Endothelial cell of umbilical vein (primary cell): ENCODE measurements around the gene SEMA4B.

Source experiments
- CTCF ChIP-seq, 2 donors: IDR thresholded peaks; 1 replicate in 1 of 2; 2 replicates in 1 of 2; pipeline ENCODE4 v1.5.1; 2011; ENCODE audit warnings: low read length in 2 of 2, mild to moderate bottlenecking in 2 of 2, moderate library complexity in 2 of 2, control low read depth in 1 of 2, inconsistent platforms in 1 of 2, low read depth in 1 of 2; ENCODE audit not compliant: insufficient read depth in 1 of 2; ENCODE audit errors: extremely low read depth in 1 of 2
- EZH2 ChIP-seq: IDR thresholded peaks from 2 replicates; pipeline ENCODE4 v1.6.1; 2012; ENCODE audit warnings: borderline replicate concordance, low read depth, mild to moderate bottlenecking, moderate library complexity, low read length, inconsistent platforms; ENCODE audit not compliant: severe bottlenecking
- FOS ChIP-seq: IDR thresholded peaks from 2 replicates; pipeline ENCODE4 v1.6.1; 2011; ENCODE audit warnings: mild to moderate bottlenecking, low read length, moderate library complexity, borderline replicate concordance; ENCODE audit not compliant: insufficient read depth
- MYC ChIP-seq: IDR thresholded peaks from one replicate; pipeline ENCODE4 v1.6.1; 2011; ENCODE audit warnings: mild to moderate bottlenecking, low read depth, low read length
- POLR2A ChIP-seq: IDR thresholded peaks from 2 replicates; pipeline ENCODE4 v1.6.1; 2012; ENCODE audit warnings: low read depth, mild to moderate bottlenecking, control low read depth, low read length
- POLR2AphosphoS5 ChIP-seq: IDR thresholded peaks from 2 replicates; pipeline ENCODE4 v1.6.1; 2012; ENCODE audit warnings: low read depth, mild to moderate bottlenecking, control low read depth, low read length, moderate library complexity; ENCODE audit not compliant: insufficient read depth
- TF ChIP-seq, protein P1 (sequence below): IDR thresholded peaks from 2 replicates; pipeline ENCODE4 v1.6.1; 2011; ENCODE audit not compliant: insufficient read depth, insufficient read length

GRCh38 chr15:90230071-90230494 lies 29.0 kb downstream of the SEMA4B start:
- TF ChIP-seq CTCF (IDR thresholded peaks at IDR 0.05; ENCODE audit: extremely low read depth in 1 of 2, insufficient read depth in 1 of 2, low read depth in 1 of 2, low read length in 2 of 2), result no peak
- TF ChIP-seq, protein P1, sequence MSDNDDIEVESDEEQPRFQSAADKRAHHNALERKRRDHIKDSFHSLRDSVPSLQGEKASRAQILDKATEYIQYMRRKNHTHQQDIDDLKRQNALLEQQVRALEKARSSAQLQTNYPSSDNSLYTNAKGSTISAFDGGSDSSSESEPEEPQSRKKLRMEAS, result no peak
- no peak for TF ChIP-seq POLR2AphosphoS5
- no peak for TF ChIP-seq MYC
- TF ChIP-seq POLR2A, result no peak
- no peak for TF ChIP-seq EZH2
- no peak for TF ChIP-seq FOS
